H9 (cell line): ENCODE measurements around the gene KIF26B. TPM values are rescaled to one million over a fixed set of nuclear protein-coding genes. Genes with fewer than 3 reads are reported as not detected.

ENCODE experiments used
- DNase-seq: peaks from one replicate; pipeline ENCODE4 v3.0.0-alpha.2; 2017
- H2AFZ ChIP-seq: one replicate; pipeline ENCODE4 v1.6.1; 2013; ENCODE audit warnings: mild to moderate bottlenecking, low read length, control low read depth, moderate library complexity
- H2AK5ac ChIP-seq: 2 replicates; pipeline ENCODE4 v1.6.1; 2013; ENCODE audit warnings: low read length, control low read depth, mixed read lengths; ENCODE audit not compliant: insufficient read length
- H2BK120ac ChIP-seq: one replicate; pipeline ENCODE4 v1.6.1; 2013; ENCODE audit warnings: low read depth, mild to moderate bottlenecking, low read length, control low read depth, inconsistent platforms; ENCODE audit not compliant: poor library complexity, severe bottlenecking
- H2BK12ac ChIP-seq: 2 replicates; pipeline ENCODE4 v1.6.1; 2013; ENCODE audit warnings: low read length, control low read depth, mixed read lengths, low read depth; ENCODE audit not compliant: insufficient read length
- H2BK15ac ChIP-seq: 2 replicates; pipeline ENCODE4 v1.6.1; 2013; ENCODE audit warnings: low read depth, low read length, control low read depth
- H2BK20ac ChIP-seq: one replicate; pipeline ENCODE4 v1.6.1; 2013; ENCODE audit warnings: low read depth, mild to moderate bottlenecking, low read length, control low read depth, inconsistent platforms; ENCODE audit not compliant: poor library complexity, severe bottlenecking
- H2BK5ac ChIP-seq: 2 replicates; pipeline ENCODE4 v1.6.1; 2013; ENCODE audit warnings: low read length, control low read depth, mixed read lengths; ENCODE audit not compliant: insufficient read length
- H3K14ac ChIP-seq: 2 replicates; pipeline ENCODE4 v1.6.1; 2013; ENCODE audit warnings: low read length, control low read depth; ENCODE audit not compliant: insufficient read depth
- H3K18ac ChIP-seq: 2 replicates; pipeline ENCODE4 v1.6.1; 2013; ENCODE audit warnings: low read depth, mild to moderate bottlenecking, mixed read lengths, low read length, control low read depth; ENCODE audit not compliant: insufficient read length
- H3K23ac ChIP-seq: 2 replicates; pipeline ENCODE4 v1.6.1; 2013; ENCODE audit warnings: low read length, control low read depth, mixed read lengths, low read depth; ENCODE audit not compliant: insufficient read length
- H3K23me2 ChIP-seq: 2 replicates; pipeline ENCODE4 v1.6.1; 2013; ENCODE audit warnings: low read depth, mild to moderate bottlenecking, mixed read lengths, low read length, control low read depth; ENCODE audit not compliant: insufficient read length, poor library complexity, severe bottlenecking
- H3K27ac ChIP-seq: 2 replicates; pipeline ENCODE4 v1.5.1; 2013; ENCODE audit warnings: low read length, control low read depth, mixed read lengths, low read depth; ENCODE audit not compliant: insufficient read length
- H3K27me3 ChIP-seq: 2 replicates; pipeline ENCODE4 v1.6.1; 2013; ENCODE audit warnings: low read length, control low read depth, inconsistent platforms; ENCODE audit not compliant: insufficient read depth
- H3K4ac ChIP-seq: 2 replicates; pipeline ENCODE4 v1.6.1; 2013; ENCODE audit warnings: low read depth, mild to moderate bottlenecking, control low read depth, inconsistent platforms, low read length, moderate library complexity
- H3K4me1 ChIP-seq: 2 replicates; pipeline ENCODE4 v1.6.1; 2013; ENCODE audit warnings: low read length, control low read depth, inconsistent platforms; ENCODE audit not compliant: insufficient read depth
- H3K4me2 ChIP-seq: 2 replicates; pipeline ENCODE4 v1.6.1; 2013; ENCODE audit warnings: low read length, control low read depth, mixed read lengths; ENCODE audit not compliant: insufficient read length, insufficient read depth
- H3K56ac ChIP-seq: 2 replicates; pipeline ENCODE4 v1.6.1; 2013; ENCODE audit warnings: low read depth, mild to moderate bottlenecking, mixed read lengths, low read length, control low read depth; ENCODE audit not compliant: insufficient read length
- H3K79me1 ChIP-seq: 2 replicates; pipeline ENCODE4 v1.6.1; 2013; ENCODE audit warnings: low read depth, mild to moderate bottlenecking, moderate library complexity, low read length, control low read depth, inconsistent platforms; ENCODE audit not compliant: insufficient read depth, poor library complexity, severe bottlenecking
- H3K79me2 ChIP-seq: 2 replicates; pipeline ENCODE4 v1.6.1; 2013; ENCODE audit warnings: low read length, control low read depth, inconsistent platforms; ENCODE audit not compliant: insufficient read depth
- H3K9ac ChIP-seq: 2 replicates; pipeline ENCODE4 v1.6.1; 2013; ENCODE audit warnings: low read length, control low read depth, mixed read lengths; ENCODE audit not compliant: insufficient read length; ENCODE audit errors: extremely low read depth
- H3K9me3 ChIP-seq: one replicate; pipeline ENCODE4 v1.6.1; 2013; ENCODE audit warnings: low read depth, low read length, inconsistent platforms; ENCODE audit not compliant: control insufficient read depth
- H3T11ph ChIP-seq: one replicate; pipeline ENCODE4 v1.6.1; 2013; ENCODE audit warnings: mild to moderate bottlenecking, low read length, control low read depth, inconsistent platforms
- H4K20me1 ChIP-seq: one replicate; pipeline ENCODE4 v1.6.1; 2013; ENCODE audit not compliant: control insufficient read depth, insufficient read length, insufficient read depth
- H4K5ac ChIP-seq: 2 replicates; pipeline ENCODE4 v1.6.1; 2013; ENCODE audit warnings: low read depth, mild to moderate bottlenecking, mixed read lengths, low read length, control low read depth; ENCODE audit not compliant: insufficient read length
- H4K8ac ChIP-seq: replicated peaks from 2 replicates; pipeline ENCODE4 v1.6.1; 2013; ENCODE audit warnings: low read length, control low read depth, mixed read lengths, low read depth; ENCODE audit not compliant: insufficient read length
- H4K91ac ChIP-seq: 2 replicates; pipeline ENCODE4 v1.6.1; 2013; ENCODE audit warnings: low read depth, mild to moderate bottlenecking, moderate library complexity, mixed read lengths, low read length, control low read depth; ENCODE audit not compliant: insufficient read length
- H3K27ac Mint-ChIP-seq, 3 experiments: 2 replicates in 2 of 3; 3 replicates in 1 of 3; pipeline ENCODE4 v1.8.0; 2020 to 2021; ENCODE audit warnings: mixed read lengths in 3 of 3, mild to moderate bottlenecking in 1 of 3, moderate library complexity in 1 of 3
- H3K27me3 Mint-ChIP-seq: 2 replicates; pipeline ENCODE4 v1.8.0; 2021; ENCODE audit warnings: low read depth, mild to moderate bottlenecking, moderate library complexity, mixed read lengths
- H3K36me3 Mint-ChIP-seq, 3 experiments: 2 replicates in 2 of 3; 3 replicates in 1 of 3; pipeline ENCODE4 v1.8.0; 2020 to 2021; ENCODE audit warnings: low read depth in 3 of 3, mixed read lengths in 3 of 3; ENCODE audit not compliant: insufficient read depth in 1 of 3
- H3K4me1 Mint-ChIP-seq, 2 experiments: 2 replicates each; pipeline ENCODE4 v1.8.0; 2020; ENCODE audit warnings: mixed read lengths in 2 of 2
- H3K4me3 Mint-ChIP-seq, 2 experiments: 2 replicates in 1 of 2; 3 replicates in 1 of 2; pipeline ENCODE4 v1.8.0; 2020 to 2021; ENCODE audit warnings: mild to moderate bottlenecking in 2 of 2, mixed read lengths in 2 of 2, moderate library complexity in 1 of 2
- H3K9me3 Mint-ChIP-seq, 2 experiments: 2 replicates in 1 of 2; 3 replicates in 1 of 2; pipeline ENCODE4 v1.8.0; 2020; ENCODE audit warnings: mild to moderate bottlenecking in 2 of 2, mixed read lengths in 2 of 2, moderate library complexity in 1 of 2
- CTCF ChIP-seq: fragments of 200-600 bp; sonication (generic); conservative IDR thresholded peaks from 3 replicates; pipeline ENCODE4 v1.8.0; 2021; ENCODE audit warnings: antibody characterized with exemption, mild to moderate bottlenecking
- WGBS: extraction: QIAGEN DNeasy Blood & Tissue Kit; methylation state at CpG from one replicate; pipeline ENCODE4 v1.1.7; 2013; ENCODE audit warnings: missing lambda C conversion rate, low lambda C conversion rate, mixed read lengths; ENCODE audit not compliant: insufficient read length; ENCODE audit errors: extremely low coverage; 5-methylcytosine and 5-hydroxymethylcytosine counted together
- total RNA-seq: library from RNA; stranded (reverse); gene quantifications from 2 replicates; pipeline ENCODE4 v1.2.1, GENCODE V29; 2021

The KIF26B gene
- total RNA-seq, 1 experiment from 2014 or later: 0.13 TPM

GRCh38 chr1:245657371-245657770 lies 502.6 kb downstream of the KIF26B start:
- Histone ChIP-seq H3K9ac (no peak overlapping the region), H3K27me3 (no peaks in the 10 kb centered on the region), H2BK5ac (no peak overlapping the region), H4K8ac (no peak overlapping the region), H2AFZ (no peak overlapping the region), H3K18ac (no peak overlapping the region), H2BK12ac (no peak overlapping the region), H3K23me2 (no peaks in the 10 kb centered on the region), H3K23ac (no peak overlapping the region), H2AK5ac (no peak overlapping the region), H3K4ac (no peak overlapping the region), H3K27ac (peak overlapping the region; percentile 14), H3K79me2 (no peaks in the 10 kb centered on the region), H3K4me2 (no peak overlapping the region), H3K79me1 (no peaks in the 10 kb centered on the region), H3K9me3 (no peaks in the 10 kb centered on the region), H3T11ph (no peak overlapping the region), H4K91ac (no peak overlapping the region), H2BK15ac (no peak overlapping the region), H3K14ac (no peak overlapping the region), H2BK120ac (no peak overlapping the region), H3K4me1 (peaks cover 12% of the 10 kb centered on the region), H3K56ac (no peak overlapping the region), H4K20me1 (no peaks in the 10 kb centered on the region), H4K5ac (no peak overlapping the region), H2BK20ac (no peak overlapping the region)
- TF ChIP-seq CTCF: no peak
- WGBS: no CpG with 5 or more reads among the region's 6 CpGs
- Mint-ChIP-seq H3K27ac (peak overlapping the region; percentile 3 to 83 (median 66); a peak in 4 of 7 replicates), H3K9me3 (peaks cover 0 to 5% of the 10 kb centered on the region in 2 experiments; a peak in 2 of 5 replicates), H3K27me3 (peaks cover 4% of the 10 kb centered on the region; the same call in 1 of the 2 replicates), H3K4me1 (peaks cover 22 to 36% of the 10 kb centered on the region in 2 experiments), H3K36me3 (peaks cover 0 to 3% (median 0%) of the 10 kb centered on the region in 3 experiments; a peak in 2 of 7 replicates), H3K4me3 (peak overlapping the region in 1 of 2 experiments; percentile 1; a peak in 1 of 5 replicates)
- peak; percentile 43 for DNase-seq
